ENCODE results near the gene SPACA6. TPM values are rescaled to one million over a fixed set of nuclear protein-coding genes. Genes with fewer than 3 reads are reported as not detected.

SPACA6 gene
- total RNA-seq, 1 experiment from 2014 or later: 30.3 TPM

DNA sequence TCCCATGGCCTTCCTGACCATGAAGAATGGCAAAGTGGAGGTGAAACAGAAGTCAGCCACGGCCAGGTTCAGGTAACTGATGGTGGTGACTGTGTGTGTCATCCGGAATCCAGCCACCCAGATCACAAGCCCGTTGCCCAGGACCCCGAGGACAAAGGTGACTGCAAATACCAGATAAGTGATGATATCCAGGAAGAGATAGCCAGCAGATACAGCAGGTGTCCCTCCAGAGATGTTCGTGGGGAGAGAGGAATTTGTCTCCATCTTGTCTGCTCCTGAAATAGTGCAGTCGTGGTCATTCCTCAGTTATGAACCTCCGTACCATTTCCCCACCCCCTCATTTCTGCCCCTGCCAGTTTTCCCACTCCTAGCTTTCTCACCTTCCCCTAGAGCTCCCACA, 53.6 kb downstream of the SPACA6 start:
- TF ChIP-seq, protein P1, sequence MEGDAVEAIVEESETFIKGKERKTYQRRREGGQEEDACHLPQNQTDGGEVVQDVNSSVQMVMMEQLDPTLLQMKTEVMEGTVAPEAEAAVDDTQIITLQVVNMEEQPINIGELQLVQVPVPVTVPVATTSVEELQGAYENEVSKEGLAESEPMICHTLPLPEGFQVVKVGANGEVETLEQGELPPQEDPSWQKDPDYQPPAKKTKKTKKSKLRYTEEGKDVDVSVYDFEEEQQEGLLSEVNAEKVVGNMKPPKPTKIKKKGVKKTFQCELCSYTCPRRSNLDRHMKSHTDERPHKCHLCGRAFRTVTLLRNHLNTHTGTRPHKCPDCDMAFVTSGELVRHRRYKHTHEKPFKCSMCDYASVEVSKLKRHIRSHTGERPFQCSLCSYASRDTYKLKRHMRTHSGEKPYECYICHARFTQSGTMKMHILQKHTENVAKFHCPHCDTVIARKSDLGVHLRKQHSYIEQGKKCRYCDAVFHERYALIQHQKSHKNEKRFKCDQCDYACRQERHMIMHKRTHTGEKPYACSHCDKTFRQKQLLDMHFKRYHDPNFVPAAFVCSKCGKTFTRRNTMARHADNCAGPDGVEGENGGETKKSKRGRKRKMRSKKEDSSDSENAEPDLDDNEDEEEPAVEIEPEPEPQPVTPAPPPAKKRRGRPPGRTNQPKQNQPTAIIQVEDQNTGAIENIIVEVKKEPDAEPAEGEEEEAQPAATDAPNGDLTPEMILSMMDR (IDR thresholded peaks at IDR 0.05; ENCODE audit: unreplicated experiment): no peak
- no TSS peak for BruUV-seq (replicated peaks)
- no peak overlapping the region for H3K4me3 Mint-ChIP-seq (ENCODE audit: low read depth, unreplicated experiment)
- H3K4me1 Mint-ChIP-seq (ENCODE audit: low read depth, unreplicated experiment): no peaks in the 10 kb centered on the region
- DNase-seq: no peak
- no peak overlapping the region for H3K27ac Mint-ChIP-seq (ENCODE audit: unreplicated experiment)
- intact Hi-C loops (cut with micrococcal nuclease; ENCODE audit: unreplicated experiment): no loop called here
- H3K9me3 Mint-ChIP-seq (ENCODE audit: low read depth, unreplicated experiment): peaks cover 14% of the 10 kb centered on the region
- no peaks in the 10 kb centered on the region for H3K27me3 Mint-ChIP-seq (ENCODE audit: unreplicated experiment)
- no peaks in the 10 kb centered on the region for H3K36me3 Mint-ChIP-seq (ENCODE audit: insufficient read depth, unreplicated experiment)
- CTCF ChIA-PET: no interaction called here

DNA sequence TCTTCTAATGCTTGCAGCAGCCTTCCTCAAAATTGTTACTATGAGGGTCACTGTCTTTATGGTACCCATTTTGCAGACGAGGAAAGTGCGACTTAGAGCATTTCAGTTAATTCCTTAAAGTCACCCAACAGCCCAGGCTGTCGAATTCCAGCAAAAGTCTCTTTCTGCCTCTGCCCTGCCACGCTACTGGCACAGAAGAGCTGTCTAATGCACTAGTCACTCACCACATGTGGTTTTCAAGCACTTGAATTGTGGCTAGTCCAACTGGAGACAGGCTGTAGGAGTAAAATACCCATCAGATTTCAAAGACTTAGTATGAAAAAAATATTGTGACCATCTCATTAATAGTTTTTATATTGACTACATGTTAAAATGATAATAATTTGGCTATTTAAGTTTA, 56.8 kb downstream of the SPACA6 start:
- DNase-seq: no peak
- H3K36me3 Mint-ChIP-seq (ENCODE audit: insufficient read depth, unreplicated experiment): no peaks in the 10 kb centered on the region
- no peak overlapping the region for H3K4me3 Mint-ChIP-seq (ENCODE audit: low read depth, unreplicated experiment)
- BruUV-seq (replicated peaks): no TSS peak
- intact Hi-C loops (cut with micrococcal nuclease; ENCODE audit: unreplicated experiment): no loop called here
- H3K27me3 Mint-ChIP-seq (ENCODE audit: unreplicated experiment): no peaks in the 10 kb centered on the region
- peaks cover 14% of the 10 kb centered on the region for H3K9me3 Mint-ChIP-seq (ENCODE audit: low read depth, unreplicated experiment)
- no peak overlapping the region for H3K27ac Mint-ChIP-seq (ENCODE audit: unreplicated experiment)
- TF ChIP-seq, protein P1 (IDR thresholded peaks at IDR 0.05; ENCODE audit: unreplicated experiment): no peak
- CTCF ChIA-PET: no interaction called here
- no peaks in the 10 kb centered on the region for H3K4me1 Mint-ChIP-seq (ENCODE audit: low read depth, unreplicated experiment)

DNA sequence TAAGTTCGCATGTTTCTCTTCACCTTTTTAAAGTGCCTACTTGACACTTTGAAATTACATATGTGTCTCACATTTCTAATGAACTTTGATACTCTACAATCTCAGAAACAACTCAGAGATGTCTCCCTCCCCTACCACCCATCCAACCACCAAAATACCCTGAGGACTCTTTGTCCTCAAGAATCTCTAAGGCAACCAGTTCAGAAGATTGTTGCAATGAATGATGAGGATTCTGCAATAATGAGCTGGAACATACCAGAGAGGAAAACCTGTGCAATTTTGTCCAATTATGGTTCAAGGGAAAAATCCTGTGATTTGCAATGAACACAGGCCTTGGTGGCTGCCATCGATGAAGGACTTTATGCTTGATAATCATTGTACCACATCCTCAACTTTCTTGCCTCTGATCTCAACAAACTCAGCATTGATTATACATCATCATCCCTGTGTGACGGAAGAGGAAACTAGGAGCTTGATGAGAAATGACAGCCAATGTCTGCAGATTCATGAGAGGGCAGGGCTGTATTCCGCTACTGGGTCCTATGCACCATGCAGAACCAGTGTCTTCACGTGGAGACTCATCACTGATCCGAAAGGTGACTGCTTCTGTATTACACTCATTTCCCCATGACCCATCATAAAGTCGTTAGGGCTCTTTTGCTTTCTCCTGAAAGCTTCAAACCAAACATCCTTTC, 57.4 kb downstream of the SPACA6 start:
- Mint-ChIP-seq H3K9me3 (ENCODE audit: low read depth, unreplicated experiment) (peaks cover 16% of the 10 kb centered on the region), H3K36me3 (ENCODE audit: insufficient read depth, unreplicated experiment) (no peaks in the 10 kb centered on the region), H3K27ac (ENCODE audit: unreplicated experiment) (no peak overlapping the region), H3K4me3 (ENCODE audit: low read depth, unreplicated experiment) (no peak overlapping the region), H3K27me3 (ENCODE audit: unreplicated experiment) (no peaks in the 10 kb centered on the region), H3K4me1 (ENCODE audit: low read depth, unreplicated experiment) (no peaks in the 10 kb centered on the region)
- no peak for DNase-seq
- CTCF ChIA-PET: no interaction called here
- intact Hi-C loops (cut with micrococcal nuclease; ENCODE audit: unreplicated experiment): no loop called here
- TF ChIP-seq, protein P1 (IDR thresholded peaks at IDR 0.05; ENCODE audit: unreplicated experiment): no peak
- no TSS peak for BruUV-seq (replicated peaks)

DNA sequence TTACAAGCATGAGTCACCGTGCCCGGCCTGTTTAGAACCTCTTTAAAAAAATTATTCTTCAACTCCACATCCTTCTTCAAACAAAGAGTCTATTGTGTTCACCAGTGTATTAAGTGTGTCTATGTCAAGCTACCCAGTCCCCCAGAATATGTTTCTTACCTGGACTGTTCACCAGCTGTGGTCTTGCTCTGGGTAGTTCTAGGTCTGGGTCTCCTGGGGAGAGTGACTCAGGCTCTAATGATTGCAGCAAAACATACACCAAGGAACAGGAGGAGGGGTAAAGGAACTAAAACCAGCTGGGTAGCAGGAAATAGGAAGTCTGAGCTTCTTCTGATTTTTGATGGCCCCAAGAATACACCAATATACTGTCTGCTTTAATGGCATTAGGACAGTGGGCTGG, 58.5 kb downstream of the SPACA6 start, which contains the start of gene FPR1:
TSS of gene FPR1 (minus strand) at position 224 of the 400 bp plus-strand sequence. CDS start 4,884 bp downstream, outside the sequence.
- BruUV-seq (replicated peaks): no TSS peak
- no peak within 1 kb of the TSS for H3K27ac Mint-ChIP-seq (ENCODE audit: unreplicated experiment)
- CTCF ChIA-PET: interaction anchor here (0.7 to 1.0 kb wide), 2 partner anchors 13 to 26 kb away, joined by 3 to 5 read pairs; no protein-coding TSS in a partner anchor
- H3K36me3 Mint-ChIP-seq (ENCODE audit: insufficient read depth, unreplicated experiment): no peaks in the 10 kb centered on the region
- H3K9me3 Mint-ChIP-seq (ENCODE audit: low read depth, unreplicated experiment): peaks cover 17% of the 10 kb centered on the region
- intact Hi-C loops (cut with micrococcal nuclease; ENCODE audit: unreplicated experiment): no loop called here
- no peak within 1 kb of the TSS for H3K4me3 Mint-ChIP-seq (ENCODE audit: low read depth, unreplicated experiment)
- DNase-seq: peak; percentile 32
- H3K27me3 Mint-ChIP-seq (ENCODE audit: unreplicated experiment): no peaks in the 10 kb centered on the region
- TF ChIP-seq, protein P1 (IDR thresholded peaks at IDR 0.05; ENCODE audit: unreplicated experiment): no peak
- no peaks in the 10 kb centered on the region for H3K4me1 Mint-ChIP-seq (ENCODE audit: low read depth, unreplicated experiment)
